DND-41 (cell line): ENCODE data around the gene FHIT.

Source experiments
- ATAC-seq: fragments of 200-7000 bp; cut with Tn5 transposase; 3 replicates; pipeline ENCODE4 v1.9.1; 2021; ENCODE audit warnings: low read depth; ENCODE audit not compliant: insufficient read depth
- DNase-seq: peaks from one replicate; pipeline ENCODE4 v3.0.0-alpha.2; 2020
- H2AFZ ChIP-seq: 2 replicates; pipeline ENCODE4 v1.6.0; 2012; ENCODE audit warnings: low read depth, low read length
- H3K27ac ChIP-seq: 2 replicates; pipeline ENCODE4 v1.5.1; 2012; ENCODE audit warnings: low read length, inconsistent platforms
- H3K27me3 ChIP-seq: fragments of 200-600 bp; sonication (generic); 2 replicates; pipeline ENCODE4 v1.6.0; 2012; ENCODE audit warnings: low read length, mild to moderate bottlenecking, inconsistent platforms; ENCODE audit not compliant: insufficient read depth, poor library complexity
- H3K36me3 ChIP-seq: 2 replicates; pipeline ENCODE4 v1.5.1; 2012; ENCODE audit warnings: low read length, inconsistent platforms; ENCODE audit not compliant: insufficient read depth
- H3K4me1 ChIP-seq: 2 replicates; pipeline ENCODE4 v1.5.1; 2012; ENCODE audit warnings: mild to moderate bottlenecking, low read length; ENCODE audit not compliant: insufficient read depth
- H3K4me2 ChIP-seq: 2 replicates; pipeline ENCODE4 v1.6.0; 2012; ENCODE audit warnings: mild to moderate bottlenecking, moderate library complexity, low read length, inconsistent platforms; ENCODE audit not compliant: insufficient read depth
- H3K4me3 ChIP-seq, 2 experiments: fragments of 200-600 bp in 1 of 2; shearing (Covaris generic) in 1 of 2; 2 replicates each; pipeline ENCODE4 v1.5.1; 2012 to 2016; ENCODE audit warnings: inconsistent platforms in 2 of 2, low read length in 2 of 2, mild to moderate bottlenecking in 2 of 2, low read depth in 1 of 2, moderate library complexity in 1 of 2
- H3K79me2 ChIP-seq: 2 replicates; pipeline ENCODE4 v1.6.0; 2012; ENCODE audit warnings: low read length, inconsistent platforms; ENCODE audit not compliant: insufficient read depth
- H3K9ac ChIP-seq: 2 replicates; pipeline ENCODE4 v1.6.0; 2012; ENCODE audit warnings: low read depth, mild to moderate bottlenecking, inconsistent platforms, low read length, moderate library complexity
- H3K9me3 ChIP-seq: 2 replicates; pipeline ENCODE4 v1.5.1; 2012; ENCODE audit warnings: low read length, moderate library complexity, mild to moderate bottlenecking, inconsistent platforms; ENCODE audit not compliant: insufficient read depth, severe bottlenecking
- H4K20me1 ChIP-seq: 2 replicates; pipeline ENCODE4 v1.6.0; 2012; ENCODE audit warnings: low read length; ENCODE audit not compliant: insufficient read depth
- EZH2 ChIP-seq: IDR thresholded peaks from 3 replicates; pipeline ENCODE4 v1.6.1; 2012; ENCODE audit warnings: borderline replicate concordance, low read depth, mild to moderate bottlenecking, moderate library complexity, low read length, inconsistent platforms; ENCODE audit not compliant: severe bottlenecking
- TF ChIP-seq, protein P1 (sequence below): IDR thresholded peaks from 2 replicates; pipeline ENCODE4 v1.5.1; 2012; ENCODE audit warnings: borderline replicate concordance, low read length, moderate library complexity, mild to moderate bottlenecking; ENCODE audit not compliant: poor library complexity, severe bottlenecking; ENCODE audit errors: extremely low read depth

Gene FHIT

GRCh38 chr3:60708191-60708975 lies 542.9 kb downstream of the FHIT start:
- no peak overlapping the region for H2AFZ ChIP-seq
- no peaks in the 10 kb centered on the region for H3K4me1 ChIP-seq
- H3K27me3 ChIP-seq, result no peaks in the 10 kb centered on the region
- TF ChIP-seq, protein P1, sequence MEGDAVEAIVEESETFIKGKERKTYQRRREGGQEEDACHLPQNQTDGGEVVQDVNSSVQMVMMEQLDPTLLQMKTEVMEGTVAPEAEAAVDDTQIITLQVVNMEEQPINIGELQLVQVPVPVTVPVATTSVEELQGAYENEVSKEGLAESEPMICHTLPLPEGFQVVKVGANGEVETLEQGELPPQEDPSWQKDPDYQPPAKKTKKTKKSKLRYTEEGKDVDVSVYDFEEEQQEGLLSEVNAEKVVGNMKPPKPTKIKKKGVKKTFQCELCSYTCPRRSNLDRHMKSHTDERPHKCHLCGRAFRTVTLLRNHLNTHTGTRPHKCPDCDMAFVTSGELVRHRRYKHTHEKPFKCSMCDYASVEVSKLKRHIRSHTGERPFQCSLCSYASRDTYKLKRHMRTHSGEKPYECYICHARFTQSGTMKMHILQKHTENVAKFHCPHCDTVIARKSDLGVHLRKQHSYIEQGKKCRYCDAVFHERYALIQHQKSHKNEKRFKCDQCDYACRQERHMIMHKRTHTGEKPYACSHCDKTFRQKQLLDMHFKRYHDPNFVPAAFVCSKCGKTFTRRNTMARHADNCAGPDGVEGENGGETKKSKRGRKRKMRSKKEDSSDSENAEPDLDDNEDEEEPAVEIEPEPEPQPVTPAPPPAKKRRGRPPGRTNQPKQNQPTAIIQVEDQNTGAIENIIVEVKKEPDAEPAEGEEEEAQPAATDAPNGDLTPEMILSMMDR, result no peak
- TF ChIP-seq EZH2, result no peak
- no peak overlapping the region for H3K4me3 ChIP-seq
- H3K9me3 ChIP-seq, result no peaks in the 10 kb centered on the region
- H3K27ac ChIP-seq, result no peak overlapping the region
- no peak for DNase-seq
- no peaks in the 10 kb centered on the region for H4K20me1 ChIP-seq
- H3K36me3 ChIP-seq, result no peaks in the 10 kb centered on the region
- no peaks in the 10 kb centered on the region for H3K79me2 ChIP-seq
- ATAC-seq, result no peak
- no peak overlapping the region for H3K9ac ChIP-seq
- no peak overlapping the region for H3K4me2 ChIP-seq

DNA sequence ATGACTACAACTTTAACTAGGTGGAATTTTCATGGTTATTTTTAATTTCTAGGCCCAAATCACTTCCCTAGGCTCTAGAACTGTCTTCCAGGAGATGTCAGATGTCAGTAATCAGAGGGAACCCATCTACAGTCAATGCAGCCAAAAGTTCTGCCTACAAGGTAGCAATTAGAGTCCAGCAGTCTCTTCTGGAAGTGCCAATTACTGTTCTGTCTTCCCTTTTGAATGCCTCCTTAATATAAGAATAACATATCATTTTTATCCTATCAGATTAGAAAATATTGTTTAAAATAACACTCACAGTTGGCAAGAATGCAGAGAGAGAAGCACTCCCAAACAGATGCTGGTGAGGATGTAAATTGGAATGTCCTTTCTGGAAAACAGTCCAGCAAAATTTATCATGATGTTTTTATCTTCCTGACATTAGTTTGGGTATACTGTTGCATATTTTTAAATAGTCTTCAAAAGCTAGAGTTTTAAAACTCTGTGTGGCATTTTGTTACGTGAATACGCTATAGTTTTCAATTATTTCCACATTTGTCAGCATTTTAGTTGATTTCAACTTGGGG lies 543.7 kb downstream of the FHIT start:
- no peak for DNase-seq
- no peak overlapping the region for H3K4me2 ChIP-seq
- no peak overlapping the region for H3K27ac ChIP-seq
- no peaks in the 10 kb centered on the region for H3K4me1 ChIP-seq
- H3K4me3 ChIP-seq, result no peak overlapping the region
- no peaks in the 10 kb centered on the region for H3K36me3 ChIP-seq
- H4K20me1 ChIP-seq, result no peaks in the 10 kb centered on the region
- H3K79me2 ChIP-seq, result no peaks in the 10 kb centered on the region
- TF ChIP-seq, protein P1, result no peak
- no peaks in the 10 kb centered on the region for H3K27me3 ChIP-seq
- no peak overlapping the region for H3K9ac ChIP-seq
- H2AFZ ChIP-seq, result no peak overlapping the region
- no peaks in the 10 kb centered on the region for H3K9me3 ChIP-seq
- ATAC-seq, result no peak

DNA sequence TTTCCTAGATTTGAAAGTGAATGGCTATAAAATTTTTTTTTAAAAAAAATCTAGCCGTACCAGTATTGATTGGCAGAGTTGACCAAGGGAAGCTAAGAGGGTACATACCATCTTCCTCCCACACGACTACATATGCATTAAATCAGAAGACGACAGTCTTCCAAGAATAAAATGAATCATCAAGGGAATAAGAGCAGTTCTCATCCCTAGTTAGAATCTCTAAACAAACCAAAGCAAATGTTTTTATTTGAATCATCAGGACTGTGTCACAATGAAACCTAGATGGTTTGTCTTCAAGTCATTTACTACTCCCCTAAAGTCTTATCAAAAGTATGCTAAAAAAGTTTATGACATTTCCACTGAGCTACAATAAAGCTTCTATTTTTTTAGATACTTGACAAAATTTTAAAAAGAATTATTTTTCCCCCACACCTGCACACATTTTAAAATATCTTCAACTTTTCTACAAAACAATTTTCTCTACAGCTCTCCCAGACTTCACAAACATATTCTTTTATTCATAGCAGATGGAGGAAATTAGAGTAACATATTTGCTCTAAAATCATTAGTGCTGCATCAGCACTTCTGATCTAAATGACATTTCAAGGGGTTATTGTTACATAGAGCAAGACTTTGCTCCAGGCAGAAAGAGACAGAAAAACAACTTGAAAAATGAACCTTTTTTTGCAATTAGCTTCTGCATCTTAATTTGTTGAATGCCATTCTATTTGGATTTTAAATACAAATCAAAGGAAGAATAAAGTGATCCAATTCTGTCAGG lies 547.1 kb downstream of the FHIT start:
- Histone ChIP-seq H2AFZ (no peak overlapping the region), H3K4me3 (no peak overlapping the region), H3K36me3 (no peaks in the 10 kb centered on the region), H3K4me1 (no peaks in the 10 kb centered on the region), H3K79me2 (no peaks in the 10 kb centered on the region), H3K9ac (no peak overlapping the region), H3K27me3 (no peaks in the 10 kb centered on the region), H3K9me3 (no peaks in the 10 kb centered on the region), H4K20me1 (no peaks in the 10 kb centered on the region), H3K27ac (no peak overlapping the region), H3K4me2 (no peak overlapping the region)
- no peak for ATAC-seq
- TF ChIP-seq, protein P1, result no peak
- no peak for TF ChIP-seq EZH2
- no peak for DNase-seq
